PC-3 (cell line): ENCODE results near the gene ATF7. TPM values are rescaled to one million over a fixed set of nuclear protein-coding genes. Genes with fewer than 3 reads are reported as not detected.
"Not testable (repeated sequence)": the region's sequence is repeated elsewhere in the genome, so short reads cannot be mapped to it uniquely, and the experiment has no call there.

Experiments
- ATAC-seq: fragments of 200-7000 bp; cut with Tn5 transposase; 2 replicates; pipeline ENCODE4 v1.9.1; 2020; ENCODE audit warnings: mild to moderate bottlenecking, moderate library complexity
- BruUV-seq: library from RNA; stranded (reverse); fragments of 400-500 nt; replicated peaks from 2 replicates; lab custom pipeline; 2021; lab: Mats Ljungman, UMichigan
- CTCF ChIA-PET: fragments of 300-600 bp; sonication (Branson Sonifier 250); formaldehyde crosslinking; loops from one replicate; lab custom pipeline; 2022; ENCODE audit warnings: antibody characterized with exemption; lab: Charles Lee
- POLR2A ChIA-PET: fragments of 300-600 bp; sonication (Branson Sonifier 250); formaldehyde crosslinking; loops from one replicate; lab custom pipeline; 2022; ENCODE audit warnings: antibody characterized with exemption; ENCODE audit not compliant: unreplicated experiment; lab: Charles Lee
- DNase-seq: peaks from one replicate; pipeline ENCODE4 v3.0.0-alpha.2; 2015
- H2AFZ ChIP-seq: fragments of 300-600 bp; sonication (generic); 2 replicates; pipeline ENCODE4 v1.6.0; 2016; ENCODE audit warnings: antibody characterized with exemption, low read length
- H3F3A ChIP-seq: fragments of 300-600 bp; sonication (generic); one replicate; pipeline ENCODE4 v1.6.0; 2017; ENCODE audit warnings: antibody characterized with exemption, low read length, control low read depth, mild to moderate bottlenecking; ENCODE audit not compliant: unreplicated experiment
- H3K27ac ChIP-seq: fragments of 300-600 bp; sonication (generic); 2 replicates; pipeline ENCODE4 v1.5.1; 2016; ENCODE audit warnings: mild to moderate bottlenecking, low read length
- H3K27me3 ChIP-seq: fragments of 300-600 bp; sonication (generic); 2 replicates; pipeline ENCODE4 v1.6.1; 2016; ENCODE audit warnings: low read length, mixed read lengths
- H3K36me3 ChIP-seq: fragments of 300-600 bp; sonication (generic); 2 replicates; pipeline ENCODE4 v1.6.1; 2016; ENCODE audit warnings: low read depth, mixed run types, low read length, mixed read lengths
- H3K4me1 ChIP-seq: fragments of 300-600 bp; sonication (generic); 2 replicates; pipeline ENCODE4 v1.5.1; 2016; ENCODE audit warnings: low read length; ENCODE audit not compliant: insufficient read depth
- H3K4me2 ChIP-seq: fragments of 300-600 bp; sonication (generic); 2 replicates; pipeline ENCODE4 v1.6.0; 2016; ENCODE audit warnings: low read length
- H3K4me3 ChIP-seq: fragments of 300-600 bp; sonication (generic); 2 replicates; pipeline ENCODE4 v1.5.1; 2016; ENCODE audit warnings: mild to moderate bottlenecking, low read length, mixed read lengths
- H3K79me2 ChIP-seq: fragments of 300-600 bp; sonication (generic); 2 replicates; pipeline ENCODE4 v1.6.1; 2017; ENCODE audit warnings: low read length, mixed read lengths
- H3K9ac ChIP-seq: fragments of 300-600 bp; sonication (generic); 2 replicates; pipeline ENCODE4 v1.6.0; 2016; ENCODE audit warnings: mild to moderate bottlenecking, low read length
- H3K9me2 ChIP-seq: fragments of 300-600 bp; sonication (generic); replicated peaks from 2 replicates; pipeline ENCODE4 v1.6.1; 2016; ENCODE audit warnings: mixed run types, low read length, mixed read lengths
- H3K9me3 ChIP-seq: fragments of 300-600 bp; sonication (generic); 2 replicates; pipeline ENCODE4 v1.6.1; 2016; ENCODE audit warnings: low read length, mixed read lengths
- H4K20me1 ChIP-seq: fragments of 300-600 bp; sonication (generic); 2 replicates; pipeline ENCODE4 v1.6.1; 2016; ENCODE audit warnings: low read length, mixed read lengths
- EZH2 ChIP-seq: fragments of 300-600 bp; sonication (generic); IDR thresholded peaks from one replicate; pipeline ENCODE4 v1.6.1; 2017; ENCODE audit warnings: antibody characterized with exemption, mild to moderate bottlenecking, low read length; ENCODE audit not compliant: unreplicated experiment
- EZH2phosphoT487 ChIP-seq: fragments of 300-600 bp; sonication (generic); IDR thresholded peaks from 2 replicates; pipeline ENCODE4 v1.6.1; 2018; ENCODE audit warnings: mild to moderate bottlenecking, antibody characterized with exemption, low read length, borderline replicate concordance
- intact Hi-C: fragments of 100-400 bp; cut with micrococcal nuclease; formaldehyde crosslinking; loops from 2 replicates; pipeline ENCODE4 v1.9.0; 2023
- total RNA-seq: library from RNA; depleted of rRNA; stranded (reverse); fragments of >200 nt; gene quantifications from 2 replicates; pipeline ENCODE4 v1.2.3, GENCODE V29; 2014
- TF ChIP-seq, protein P1 (sequence below): fragments of 300-600 bp; sonication (generic); conservative IDR thresholded peaks from 2 replicates; pipeline ENCODE4 v1.5.1; 2017; ENCODE audit warnings: antibody characterized with exemption, low read depth, mild to moderate bottlenecking, low read length

Gene ATF7
- total RNA-seq, 1 experiment from 2014 or later = 7.9 TPM

- Histone ChIP-seq H3F3A (no peaks in the 10 kb centered on the region), H3K4me1 (no peaks in the 10 kb centered on the region), H3K27me3 (no peaks in the 10 kb centered on the region), H3K79me2 (no peaks in the 10 kb centered on the region), H3K4me2 (no peak overlapping the region), H3K36me3 (no peaks in the 10 kb centered on the region), H3K9me3 (no peaks in the 10 kb centered on the region), H2AFZ (no peak overlapping the region), H3K9me2 (no peaks in the 10 kb centered on the region), H3K27ac (no peak overlapping the region), H3K4me3 (no peak overlapping the region), H3K9ac (no peak overlapping the region), H4K20me1 (no peaks in the 10 kb centered on the region)
- ATAC-seq (no peak), DNase-seq (no peak)
- no TSS peak for BruUV-seq
- ChIA-PET CTCF (no interaction called here), POLR2A (no interaction called here)
- intact Hi-C loops = no loop called here
- TF ChIP-seq EZH2phosphoT487 (no peak), EZH2 (no peak)
- TF ChIP-seq, protein P1, sequence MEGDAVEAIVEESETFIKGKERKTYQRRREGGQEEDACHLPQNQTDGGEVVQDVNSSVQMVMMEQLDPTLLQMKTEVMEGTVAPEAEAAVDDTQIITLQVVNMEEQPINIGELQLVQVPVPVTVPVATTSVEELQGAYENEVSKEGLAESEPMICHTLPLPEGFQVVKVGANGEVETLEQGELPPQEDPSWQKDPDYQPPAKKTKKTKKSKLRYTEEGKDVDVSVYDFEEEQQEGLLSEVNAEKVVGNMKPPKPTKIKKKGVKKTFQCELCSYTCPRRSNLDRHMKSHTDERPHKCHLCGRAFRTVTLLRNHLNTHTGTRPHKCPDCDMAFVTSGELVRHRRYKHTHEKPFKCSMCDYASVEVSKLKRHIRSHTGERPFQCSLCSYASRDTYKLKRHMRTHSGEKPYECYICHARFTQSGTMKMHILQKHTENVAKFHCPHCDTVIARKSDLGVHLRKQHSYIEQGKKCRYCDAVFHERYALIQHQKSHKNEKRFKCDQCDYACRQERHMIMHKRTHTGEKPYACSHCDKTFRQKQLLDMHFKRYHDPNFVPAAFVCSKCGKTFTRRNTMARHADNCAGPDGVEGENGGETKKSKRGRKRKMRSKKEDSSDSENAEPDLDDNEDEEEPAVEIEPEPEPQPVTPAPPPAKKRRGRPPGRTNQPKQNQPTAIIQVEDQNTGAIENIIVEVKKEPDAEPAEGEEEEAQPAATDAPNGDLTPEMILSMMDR = no peak
Observed at GRCh38 chr12:53651737-53652136, 25.6 kb upstream of the ATF7 start.

- H3K79me2 ChIP-seq, CTCF ChIA-PET, POLR2A ChIA-PET, H3K9ac ChIP-seq, H3K4me1 ChIP-seq, H4K20me1 ChIP-seq, H2AFZ ChIP-seq, H3K27ac ChIP-seq, H3K27me3 ChIP-seq, H3K4me3 ChIP-seq, H3K9me3 ChIP-seq, H3K4me2 ChIP-seq, H3K36me3 ChIP-seq, H3F3A ChIP-seq, intact Hi-C loops, ATAC-seq, BruUV-seq, DNase-seq, H3K9me2 ChIP-seq: not testable (repeated sequence)
Observed at GRCh38 chr12:53646300-53646699, 20.1 kb upstream of the ATF7 start.

DNA sequence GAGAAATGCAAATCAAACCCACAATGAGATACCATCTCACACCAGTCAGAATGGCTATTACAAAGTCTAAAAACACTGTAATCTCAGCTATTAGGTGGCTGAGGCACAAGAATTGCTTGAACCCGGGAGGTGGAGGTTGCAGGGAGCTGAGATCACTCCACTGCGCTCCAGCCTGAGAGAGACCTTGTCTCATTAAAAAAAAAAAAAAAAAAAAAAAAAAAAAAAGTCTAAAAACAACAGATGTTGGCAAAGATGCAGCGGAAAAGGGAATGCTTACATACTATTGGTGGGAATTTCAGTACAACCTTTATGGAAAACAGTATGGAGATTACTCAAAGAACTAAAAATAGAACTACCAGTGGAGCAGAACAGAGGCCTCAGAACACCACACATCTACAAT, 19.0 kb upstream of the ATF7 start:
- no peak overlapping the region for H3K4me2 ChIP-seq
- TF ChIP-seq EZH2phosphoT487 = no peak
- TF ChIP-seq, protein P1 = no peak
- no peak for TF ChIP-seq EZH2
- no peak overlapping the region for H3K4me3 ChIP-seq
- H3F3A ChIP-seq = no peaks in the 10 kb centered on the region
- 0 out of 2 replicates have a peak, but pooled peaks cover 3% of the 10 kb centered on the region for H3K9me2 ChIP-seq
- no TSS peak for BruUV-seq
- no peaks in the 10 kb centered on the region for H3K9me3 ChIP-seq
- no peak overlapping the region for H3K9ac ChIP-seq
- intact Hi-C loops = no loop called here
- ChIA-PET CTCF (no interaction called here), POLR2A (no interaction called here)
- no peaks in the 10 kb centered on the region for H3K27me3 ChIP-seq
- H3K27ac ChIP-seq = no peak overlapping the region
- H4K20me1 ChIP-seq = no peaks in the 10 kb centered on the region
- ATAC-seq (no peak), DNase-seq (no peak)
- H3K79me2 ChIP-seq = no peaks in the 10 kb centered on the region
- H3K36me3 ChIP-seq = no peaks in the 10 kb centered on the region
- no peak overlapping the region for H2AFZ ChIP-seq
- H3K4me1 ChIP-seq = no peaks in the 10 kb centered on the region
